Panc1 (cell line): ENCODE results near the gene PDGFD.

Source experiments
- POLR2AphosphoS5 ChIP-seq: IDR thresholded peaks from 2 replicates; pipeline ENCODE4 v1.6.1; 2012; ENCODE audit warnings: mild to moderate bottlenecking, low read depth, low read length, moderate library complexity
- SIN3A ChIP-seq: IDR thresholded peaks from 2 replicates; pipeline ENCODE4 v1.6.1; 2012; ENCODE audit warnings: low read depth, mild to moderate bottlenecking, low read length, moderate library complexity, borderline replicate concordance; ENCODE audit not compliant: insufficient read depth
- TF ChIP-seq, protein P1 (sequence below): fragments of 450-650 bp; IDR thresholded peaks from 2 replicates; pipeline ENCODE4 v1.5.1; 2017; ENCODE audit warnings: mild to moderate bottlenecking
- TF ChIP-seq, protein P2 (sequence below), 2 experiments: IDR thresholded peaks; 2 replicates each; pipeline ENCODE4 v1.6.1; 2011 to 2012; ENCODE audit warnings: low read depth in 2 of 2, control low read depth in 1 of 2, low read length in 1 of 2, mild to moderate bottlenecking in 1 of 2, moderate library complexity in 1 of 2; ENCODE audit not compliant: insufficient read depth in 1 of 2

DNA sequence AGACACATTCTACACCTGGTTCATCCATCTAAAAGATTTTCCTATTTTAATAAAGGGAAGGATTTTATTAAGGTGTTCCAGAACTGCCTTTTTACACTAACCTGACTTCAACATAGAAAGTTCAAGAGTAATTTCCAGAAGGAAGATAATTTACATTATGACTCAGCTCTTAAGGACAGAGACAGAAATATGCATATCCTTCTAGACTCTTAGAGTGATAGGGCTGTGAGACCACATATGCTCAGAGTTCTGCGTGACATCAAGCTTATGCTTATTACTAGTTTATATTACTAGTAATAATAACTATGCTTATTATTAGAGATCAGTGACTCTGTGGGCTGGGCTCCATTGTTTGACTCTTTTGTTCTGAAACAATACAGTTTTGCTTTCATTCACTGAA lies 4.6 kb downstream of the PDGFD start:
- TF ChIP-seq, protein P1, sequence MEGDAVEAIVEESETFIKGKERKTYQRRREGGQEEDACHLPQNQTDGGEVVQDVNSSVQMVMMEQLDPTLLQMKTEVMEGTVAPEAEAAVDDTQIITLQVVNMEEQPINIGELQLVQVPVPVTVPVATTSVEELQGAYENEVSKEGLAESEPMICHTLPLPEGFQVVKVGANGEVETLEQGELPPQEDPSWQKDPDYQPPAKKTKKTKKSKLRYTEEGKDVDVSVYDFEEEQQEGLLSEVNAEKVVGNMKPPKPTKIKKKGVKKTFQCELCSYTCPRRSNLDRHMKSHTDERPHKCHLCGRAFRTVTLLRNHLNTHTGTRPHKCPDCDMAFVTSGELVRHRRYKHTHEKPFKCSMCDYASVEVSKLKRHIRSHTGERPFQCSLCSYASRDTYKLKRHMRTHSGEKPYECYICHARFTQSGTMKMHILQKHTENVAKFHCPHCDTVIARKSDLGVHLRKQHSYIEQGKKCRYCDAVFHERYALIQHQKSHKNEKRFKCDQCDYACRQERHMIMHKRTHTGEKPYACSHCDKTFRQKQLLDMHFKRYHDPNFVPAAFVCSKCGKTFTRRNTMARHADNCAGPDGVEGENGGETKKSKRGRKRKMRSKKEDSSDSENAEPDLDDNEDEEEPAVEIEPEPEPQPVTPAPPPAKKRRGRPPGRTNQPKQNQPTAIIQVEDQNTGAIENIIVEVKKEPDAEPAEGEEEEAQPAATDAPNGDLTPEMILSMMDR = no peak
- TF ChIP-seq, protein P2, sequence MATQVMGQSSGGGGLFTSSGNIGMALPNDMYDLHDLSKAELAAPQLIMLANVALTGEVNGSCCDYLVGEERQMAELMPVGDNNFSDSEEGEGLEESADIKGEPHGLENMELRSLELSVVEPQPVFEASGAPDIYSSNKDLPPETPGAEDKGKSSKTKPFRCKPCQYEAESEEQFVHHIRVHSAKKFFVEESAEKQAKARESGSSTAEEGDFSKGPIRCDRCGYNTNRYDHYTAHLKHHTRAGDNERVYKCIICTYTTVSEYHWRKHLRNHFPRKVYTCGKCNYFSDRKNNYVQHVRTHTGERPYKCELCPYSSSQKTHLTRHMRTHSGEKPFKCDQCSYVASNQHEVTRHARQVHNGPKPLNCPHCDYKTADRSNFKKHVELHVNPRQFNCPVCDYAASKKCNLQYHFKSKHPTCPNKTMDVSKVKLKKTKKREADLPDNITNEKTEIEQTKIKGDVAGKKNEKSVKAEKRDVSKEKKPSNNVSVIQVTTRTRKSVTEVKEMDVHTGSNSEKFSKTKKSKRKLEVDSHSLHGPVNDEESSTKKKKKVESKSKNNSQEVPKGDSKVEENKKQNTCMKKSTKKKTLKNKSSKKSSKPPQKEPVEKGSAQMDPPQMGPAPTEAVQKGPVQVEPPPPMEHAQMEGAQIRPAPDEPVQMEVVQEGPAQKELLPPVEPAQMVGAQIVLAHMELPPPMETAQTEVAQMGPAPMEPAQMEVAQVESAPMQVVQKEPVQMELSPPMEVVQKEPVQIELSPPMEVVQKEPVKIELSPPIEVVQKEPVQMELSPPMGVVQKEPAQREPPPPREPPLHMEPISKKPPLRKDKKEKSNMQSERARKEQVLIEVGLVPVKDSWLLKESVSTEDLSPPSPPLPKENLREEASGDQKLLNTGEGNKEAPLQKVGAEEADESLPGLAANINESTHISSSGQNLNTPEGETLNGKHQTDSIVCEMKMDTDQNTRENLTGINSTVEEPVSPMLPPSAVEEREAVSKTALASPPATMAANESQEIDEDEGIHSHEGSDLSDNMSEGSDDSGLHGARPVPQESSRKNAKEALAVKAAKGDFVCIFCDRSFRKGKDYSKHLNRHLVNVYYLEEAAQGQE (IDR thresholded peaks at IDR 0.05; ENCODE audit: insufficient read depth in 1 of 2, low read depth in 2 of 2, low read length in 1 of 2) = no peak
- TF ChIP-seq POLR2AphosphoS5 (no peak), SIN3A (no peak)
